GM06990 (cell line): ENCODE measurements around the gene CCNYL1.

Experiments
- DNase-seq: peaks from one replicate; pipeline ENCODE4 v3.0.0-alpha.2; 2011; ENCODE audit not compliant: insufficient read length; ENCODE audit errors: extremely low read depth
- H3K27me3 ChIP-seq: replicated peaks from 2 replicates; pipeline ENCODE4 v1.6.0; 2011; ENCODE audit warnings: low read length; ENCODE audit not compliant: control insufficient read depth, insufficient read depth
- H3K36me3 ChIP-seq: 2 replicates; pipeline ENCODE4 v1.5.1; 2011; ENCODE audit warnings: low read length; ENCODE audit not compliant: control insufficient read depth, insufficient read depth
- H3K4me3 ChIP-seq: replicated peaks from 2 replicates; pipeline ENCODE4 v1.5.1; 2011; ENCODE audit warnings: low read depth, mild to moderate bottlenecking, control low read depth, low read length
- CTCF ChIP-seq: IDR thresholded peaks from 2 replicates; pipeline ENCODE4 v1.5.1; 2011; ENCODE audit warnings: low read length, control low read depth, mild to moderate bottlenecking, inconsistent platforms; ENCODE audit not compliant: insufficient read depth, poor library complexity, severe bottlenecking

The CCNYL1 gene

GRCh38 chr2:207802650-207803049, 91.2 kb downstream of the CCNYL1 start:
- DNase-seq = no peak
- H3K4me3 ChIP-seq = no peak overlapping the region
- no peak for TF ChIP-seq CTCF
- H3K36me3 ChIP-seq = no peaks in the 10 kb centered on the region
- H3K27me3 ChIP-seq = no peaks in the 10 kb centered on the region
